SK-N-SH (cell line): ENCODE data around the gene DPY19L1. TPM values are rescaled to one million over a fixed set of nuclear protein-coding genes. Genes with fewer than 3 reads are reported as not detected.

Source experiments
- CTCF ChIA-PET: fragments of 300-600, 350-600 bp; formaldehyde crosslinking; extraction: SDS; loops from one replicate; lab custom pipeline; 2021; lab: Yijun Ruan, JAX
- POLR2A ChIA-PET: fragments of 350-600 bp; sonication (Branson Sonifier 250); formaldehyde crosslinking; extraction: SDS; loops from one replicate; lab custom pipeline; 2020; ENCODE audit warnings: antibody characterized with exemption, inconsistent platforms; lab: Yijun Ruan, JAX
- DNase-seq: peaks from one replicate; pipeline ENCODE4 v3.0.0; 2012
- H2AFZ ChIP-seq: fragments of 200-600 bp; sonication (generic); 2 replicates; pipeline ENCODE4 v1.8.1; 2016; ENCODE audit warnings: antibody characterized with exemption, mild to moderate bottlenecking, low read depth
- H3F3A ChIP-seq: fragments of 200-600 bp; sonication (generic); replicated peaks from 2 replicates; pipeline ENCODE3; 2016; ENCODE audit warnings: antibody characterized with exemption, mild to moderate bottlenecking; ENCODE audit not compliant: insufficient read depth
- H3K27ac ChIP-seq, 2 experiments: fragments of 200-500 bp in 1 of 2; fragments of 200-600 bp in 1 of 2; sonication (Bioruptor generic) in 1 of 2; sonication (generic), shearing (Covaris generic) in 1 of 2; 2 replicates each; pipeline versions ENCODE4 v1.5.1 to v1.6.1; 2014 to 2016; ENCODE audit warnings: low read depth in 2 of 2, inconsistent platforms in 1 of 2, low read length in 1 of 2, mild to moderate bottlenecking in 1 of 2, mixed read lengths in 1 of 2
- H3K27me3 ChIP-seq: fragments of 200-600 bp; sonication (generic), shearing (Covaris generic); 2 replicates; pipeline ENCODE4 v1.6.1; 2016; ENCODE audit warnings: mixed run types; ENCODE audit not compliant: insufficient read depth
- H3K36me3 ChIP-seq, 2 experiments: fragments of 200-500 bp in 1 of 2; fragments of 200-600 bp in 1 of 2; sonication (Bioruptor generic) in 1 of 2; sonication (generic) in 1 of 2; replicated peaks in 1 of 2; 2 replicates each; pipeline versions ENCODE3 to v1.5.1; 2014 to 2016; ENCODE audit warnings: low read length in 1 of 2, mild to moderate bottlenecking in 1 of 2; ENCODE audit not compliant: insufficient read depth in 2 of 2, control insufficient read depth in 1 of 2
- H3K4me1 ChIP-seq, 2 experiments: fragments of 200-500 bp in 1 of 2; fragments of 200-600 bp in 1 of 2; sonication (Bioruptor generic) in 1 of 2; sonication (generic), shearing (Covaris generic) in 1 of 2; 2 replicates each; pipeline versions ENCODE4 v1.5.1 to v1.6.1; 2014 to 2016; ENCODE audit warnings: low read depth in 1 of 2, low read length in 1 of 2, mixed run types in 1 of 2; ENCODE audit not compliant: insufficient read depth in 2 of 2, control insufficient read depth in 1 of 2
- H3K4me2 ChIP-seq: fragments of 200-600 bp; sonication (generic), shearing (Covaris generic); 2 replicates; pipeline ENCODE4 v1.6.1; 2017; ENCODE audit warnings: mixed run types
- H3K4me3 ChIP-seq, 2 experiments: fragments of 200-500 bp in 1 of 2; fragments of 200-600 bp in 1 of 2; sonication (Bioruptor generic) in 1 of 2; sonication (generic), shearing (Covaris generic) in 1 of 2; 2 replicates each; pipeline versions ENCODE4 v1.5.1 to v1.8.1; 2014 to 2016; ENCODE audit warnings: low read depth in 2 of 2, inconsistent platforms in 1 of 2, low read length in 1 of 2, mild to moderate bottlenecking in 1 of 2, mixed read lengths in 1 of 2, moderate library complexity in 1 of 2
- H3K79me2 ChIP-seq: fragments of 200-600 bp; sonication (generic); 2 replicates; pipeline ENCODE4 v1.8.1; 2017; ENCODE audit warnings: mild to moderate bottlenecking; ENCODE audit not compliant: insufficient read depth
- H3K9ac ChIP-seq: fragments of 200-600 bp; sonication (generic); 2 replicates; pipeline ENCODE4 v1.6.1; 2017; ENCODE audit warnings: mixed run types
- H3K9me2 ChIP-seq: fragments of 200-600 bp; sonication (generic); 2 replicates; pipeline ENCODE4 v1.6.1; 2017; ENCODE audit warnings: mixed run types
- H3K9me3 ChIP-seq: fragments of 200-600 bp; sonication (generic); 2 replicates; pipeline ENCODE4 v1.6.1; 2017; ENCODE audit warnings: mixed run types, mild to moderate bottlenecking, moderate library complexity
- H4K20me1 ChIP-seq: fragments of 200-600 bp; sonication (generic); 2 replicates; pipeline ENCODE4 v1.6.1; 2017; ENCODE audit warnings: mild to moderate bottlenecking, mixed run types; ENCODE audit not compliant: insufficient read depth
- FOXJ3 ChIP-seq: sonication (generic); formaldehyde crosslinking; IDR thresholded peaks from 2 replicates; pipeline ENCODE4 v1.5.1; 2020; ENCODE audit warnings: mild to moderate bottlenecking, missing genetic modification reagents
- FOXM1 ChIP-seq: IDR thresholded peaks from 2 replicates; pipeline ENCODE4 v1.4.0; 2012; ENCODE audit warnings: low read depth, mild to moderate bottlenecking
- GABPA ChIP-seq: IDR thresholded peaks from 2 replicates; pipeline ENCODE4 v1.4.0; 2012; ENCODE audit warnings: low read depth, mild to moderate bottlenecking
- IRF3 ChIP-seq: fragments of 150-350 bp; IDR thresholded peaks from 2 replicates; pipeline ENCODE4 v1.6.1; 2016; ENCODE audit warnings: mild to moderate bottlenecking, low read depth, low read length
- MEF2A ChIP-seq: IDR thresholded peaks from 2 replicates; pipeline ENCODE4 v1.4.0; 2012; ENCODE audit warnings: low read depth, borderline replicate concordance
- NRF1 ChIP-seq: IDR thresholded peaks from 2 replicates; pipeline ENCODE4 v1.6.1; 2012; ENCODE audit warnings: low read depth, mild to moderate bottlenecking, low read length
- PBX3 ChIP-seq: IDR thresholded peaks from 2 replicates; pipeline ENCODE4; 2012
- RAD21 ChIP-seq: IDR thresholded peaks from 2 replicates; pipeline ENCODE4 v1.6.1; 2012; ENCODE audit warnings: mild to moderate bottlenecking, low read length
- RCOR1 ChIP-seq: fragments of 150-350 bp; IDR thresholded peaks from 2 replicates; pipeline ENCODE4 v1.6.1; 2017; ENCODE audit warnings: antibody characterized with exemption, low read length
- RFX5 ChIP-seq: IDR thresholded peaks from 2 replicates; pipeline ENCODE4 v1.6.1; 2012; ENCODE audit warnings: mild to moderate bottlenecking, improper control_type of control experiment, low read length
- RXRA ChIP-seq: IDR thresholded peaks from 2 replicates; pipeline ENCODE4 v1.4.0; 2012; ENCODE audit warnings: low read depth, mild to moderate bottlenecking, borderline replicate concordance
- TEAD4 ChIP-seq: IDR thresholded peaks from 2 replicates; pipeline ENCODE4 v1.4.0; 2012; ENCODE audit warnings: mild to moderate bottlenecking, borderline replicate concordance; ENCODE audit not compliant: insufficient read depth
- USF1 ChIP-seq: IDR thresholded peaks from 2 replicates; pipeline ENCODE4 v1.4.0; 2012; ENCODE audit warnings: low read depth, borderline replicate concordance
- USF2 ChIP-seq: fragments of 150-350 bp; IDR thresholded peaks from 2 replicates; pipeline ENCODE4 v1.6.1; 2017; ENCODE audit warnings: antibody characterized with exemption, low read length, low read depth, borderline replicate concordance
- WGBS: methylation state at CpG from one replicate; pipeline ENCODE4 v1.1.6; 2017; ENCODE audit warnings: low lambda C conversion rate; 5-methylcytosine and 5-hydroxymethylcytosine counted together
- polyA plus RNA-seq, 3 experiments: library from polyadenylated mRNA; depleted of rRNA; stranded (reverse); fragments of >200 nt; gene quantifications; 2 replicates each; pipeline ENCODE4 v1.2.3, GENCODE V29; 2012

Gene DPY19L1
- polyA plus RNA-seq, 1 of the 3 experiments (the other 2 are of a cell fraction), result 27.7 TPM

- ChIA-PET CTCF (no interaction called here), POLR2A (no interaction called here)
- Histone ChIP-seq H3K9ac (no peak overlapping the region), H3K27me3 (no peaks in the 10 kb centered on the region), H3K36me3 (no peaks in the 10 kb centered on the region), H2AFZ (no peak overlapping the region), H4K20me1 (peaks cover 51% of the 10 kb centered on the region), H3K27ac (no peak overlapping the region), H3K4me3 (no peak overlapping the region), H3F3A (no peaks in the 10 kb centered on the region), H3K9me2 (no peaks in the 10 kb centered on the region), H3K79me2 (peaks cover 98% of the 10 kb centered on the region), H3K4me1 (peaks cover 7 to 9% of the 10 kb centered on the region in 2 experiments; a peak in 2 of 4 replicates), H3K9me3 (no peaks in the 10 kb centered on the region), H3K4me2 (no peak overlapping the region)
- WGBS, result over 99% methylated on average over 10 of the region's 12 CpGs
- TF ChIP-seq MEF2A (no peak), IRF3 (no peak), USF2 (no peak), GABPA (no peak), RCOR1 (no peak), NRF1 (no peak), FOXJ3 (CRISPR knock-in tag) (no peak)
- no peak for DNase-seq
Observed at GRCh38 chr7:35022725-35023124, 14.6 kb downstream of the DPY19L1 start.

GRCh38 chr7:35021445-35021844 lies 15.8 kb downstream of the DPY19L1 start:
- H4K20me1 ChIP-seq, result peaks cover 42% of the 10 kb centered on the region
- peaks cover 7 to 9% of the 10 kb centered on the region in 2 experiments; a peak in 2 of 4 replicates for H3K4me1 ChIP-seq
- H3K36me3 ChIP-seq, result peaks cover 3 to 4% of the 10 kb centered on the region in 2 experiments
- CTCF ChIA-PET, result no interaction called here
- no peak overlapping the region for H2AFZ ChIP-seq
- H3K9me2 ChIP-seq, result no peaks in the 10 kb centered on the region
- H3K27me3 ChIP-seq, result no peaks in the 10 kb centered on the region
- TF ChIP-seq TEAD4, result no peak
- TF ChIP-seq FOXM1, result no peak
- no peak for TF ChIP-seq RAD21
- TF ChIP-seq RFX5, result no peak
- no peak for TF ChIP-seq RXRA
- no peak for TF ChIP-seq FOXJ3 (CRISPR knock-in tag)
- TF ChIP-seq USF1, result no peak
- no peak for TF ChIP-seq PBX3
- H3F3A ChIP-seq, result no peaks in the 10 kb centered on the region
- H3K27ac ChIP-seq, result no peak overlapping the region
- H3K4me2 ChIP-seq, result no peak overlapping the region
- H3K79me2 ChIP-seq, result peaks cover 86% of the 10 kb centered on the region
- no peak for DNase-seq
- no peak overlapping the region for H3K4me3 ChIP-seq
- no peak overlapping the region for H3K9ac ChIP-seq
- H3K9me3 ChIP-seq, result no peaks in the 10 kb centered on the region
- POLR2A ChIA-PET, result no interaction called here
